Ovary (tissue), 9 donors: Measurements from ENCODE around the gene EEFSEC. TPM values are rescaled to one million over a fixed set of nuclear protein-coding genes. Genes with fewer than 3 reads are reported as not detected.

Source experiments
- DNase-seq, 5 donors: peaks; one replicate each; pipeline ENCODE4 v3.0.0-alpha.2; 2019 to 2020
- H3K27ac ChIP-seq, 2 donors: fragments of 200-600 bp; one replicate each; pipeline versions ENCODE4 v1.5.1 to v1.8.0; 2019 to 2022
- H3K27me3 ChIP-seq: fragments of 200-600 bp; one replicate; pipeline ENCODE4 v1.8.0; 2022
- H3K36me3 ChIP-seq: fragments of 200-600 bp; sonication (generic); one replicate; pipeline ENCODE4 v1.5.1; 2019
- H3K4me1 ChIP-seq: one replicate; pipeline ENCODE4 v1.8.1; 2013; ENCODE audit warnings: mild to moderate bottlenecking, moderate library complexity; ENCODE audit not compliant: insufficient read depth
- H3K4me3 ChIP-seq: fragments of 200-600 bp; sonication (generic); one replicate; pipeline ENCODE4 v1.5.1; 2017
- H3K9me3 ChIP-seq, 2 donors: fragments of 200-600 bp in 1 of 2; sonication (generic) in 1 of 2; one replicate each; pipeline versions ENCODE4 v1.5.1 to v1.8.1; 2013 to 2019; ENCODE audit warnings: mild to moderate bottlenecking in 1 of 2, moderate library complexity in 1 of 2
- CTCF ChIP-seq, 3 donors: fragments of 450-650 bp in 2 of 3; fragments of 200-600 bp in 1 of 3; IDR thresholded peaks; one replicate each; pipeline versions ENCODE4 v1.5.1 to v1.8.0; 2016 to 2022; ENCODE audit warnings: antibody characterized with exemption in 3 of 3, mild to moderate bottlenecking in 1 of 3
- EP300 ChIP-seq: sonication (generic); formaldehyde crosslinking; IDR thresholded peaks from one replicate; pipeline ENCODE4 v1.6.1; 2017; ENCODE audit warnings: antibody characterized with exemption
- POLR2A ChIP-seq: fragments of 450-650 bp; IDR thresholded peaks from one replicate; pipeline ENCODE4 v1.6.1; 2017; ENCODE audit warnings: antibody characterized with exemption, mild to moderate bottlenecking, moderate library complexity
- WGBS, 3 donors: extraction: QIAGEN DNeasy Blood & Tissue Kit in 1 of 3; methylation state at CpG; one replicate each; pipeline versions ENCODE4 v1.1.5 to v1.1.7; 2013 to 2017; 5-methylcytosine and 5-hydroxymethylcytosine counted together
- intact Hi-C, 4 donors: fragments of 100-400 bp; cut with DNase I; formaldehyde crosslinking; loops; one replicate each; pipeline versions ENCODE4 v1.11.0 to v1.15.1; 2022 to 2023
- polyA plus RNA-seq, 2 donors: library from polyadenylated mRNA; stranded (reverse); fragments of 200-250 nt in 1 of 2; fragments of 350-450 nt in 1 of 2; fragmentation: Illumina TruSeq in 1 of 2; extraction: RNeasy Lipid Tissue Mini Kit (QIAGEN cat#74804) in 1 of 2; gene quantifications; one replicate each; pipeline ENCODE4 v1.2.3, GENCODE V29; 2013 to 2014
- total RNA-seq, 7 donors: library from RNA; depleted of rRNA in 2 of 7; stranded (reverse); fragments of >200 nt in 2 of 7; fragmentation: NEBNext Ultra II Directional in 3 of 7; extraction: Animal tissue kit (Norgen Biotek cat#: 25700) in 3 of 7; gene quantifications; one replicate each; pipeline versions ENCODE4 v1.1.0 to v1.2.4, GENCODE V29; 2016 to 2023
- donor health status: DM: no; HTN: no; CAD: no; lungs with moderate emphysema.
- donor health status: DM: no; HTN: no; CAD: no.
- donor health status: Bipolar disorder and iron deficiency.
- donor health status: DM: yes; HTN: yes; CAD: no.
- donor health status: DM: no; HTN: no; CAD: no.
- donor health status: DM: yes; HTN: yes; CAD: no.

The EEFSEC gene
- total and polyA plus RNA-seq, 9 donors, result 6.8 to 21.0 (median 15.4) TPM

DNA sequence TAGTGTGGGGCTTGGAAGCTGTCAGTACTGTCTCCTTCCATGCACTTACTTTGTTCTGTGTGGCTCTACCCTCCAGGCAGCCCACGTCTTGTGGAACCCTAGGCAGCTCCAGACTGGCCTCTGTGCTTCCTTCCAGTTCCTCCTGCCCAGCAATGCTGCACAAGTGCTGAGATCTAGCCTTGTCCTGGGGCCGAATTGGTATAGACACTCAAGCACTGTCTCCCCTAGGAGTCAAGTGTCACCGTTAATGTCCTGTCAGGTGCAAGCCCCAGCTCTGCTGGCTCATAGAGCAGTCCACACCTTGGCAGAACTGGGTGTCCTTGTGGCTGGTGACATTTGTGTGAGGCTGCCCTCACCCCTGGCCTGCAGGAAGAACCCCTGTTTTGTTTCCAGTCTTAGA lies 130.1 kb downstream of the EEFSEC start:
- no peak overlapping the region for H3K4me3 ChIP-seq
- peak in 1 of 5 donors; percentile 20 for DNase-seq
- no peak for TF ChIP-seq CTCF (IDR thresholded peaks at IDR 0.05)
- no peak for TF ChIP-seq EP300
- TF ChIP-seq POLR2A, result no peak
- intact Hi-C loops, result no loop called here
- H3K4me1 ChIP-seq, result peaks cover 27% of the 10 kb centered on the region
- no peaks in the 10 kb centered on the region for H3K36me3 ChIP-seq
- H3K9me3 ChIP-seq, result no peaks in the 10 kb centered on the region
- no peaks in the 10 kb centered on the region for H3K27me3 ChIP-seq
- H3K27ac ChIP-seq, result peak overlapping the region in 1 of 2 donors; percentile 68
- WGBS, 3 donors, result 94 to 98% (median 98%) methylated on average over 3 of the region's 3 CpGs

DNA sequence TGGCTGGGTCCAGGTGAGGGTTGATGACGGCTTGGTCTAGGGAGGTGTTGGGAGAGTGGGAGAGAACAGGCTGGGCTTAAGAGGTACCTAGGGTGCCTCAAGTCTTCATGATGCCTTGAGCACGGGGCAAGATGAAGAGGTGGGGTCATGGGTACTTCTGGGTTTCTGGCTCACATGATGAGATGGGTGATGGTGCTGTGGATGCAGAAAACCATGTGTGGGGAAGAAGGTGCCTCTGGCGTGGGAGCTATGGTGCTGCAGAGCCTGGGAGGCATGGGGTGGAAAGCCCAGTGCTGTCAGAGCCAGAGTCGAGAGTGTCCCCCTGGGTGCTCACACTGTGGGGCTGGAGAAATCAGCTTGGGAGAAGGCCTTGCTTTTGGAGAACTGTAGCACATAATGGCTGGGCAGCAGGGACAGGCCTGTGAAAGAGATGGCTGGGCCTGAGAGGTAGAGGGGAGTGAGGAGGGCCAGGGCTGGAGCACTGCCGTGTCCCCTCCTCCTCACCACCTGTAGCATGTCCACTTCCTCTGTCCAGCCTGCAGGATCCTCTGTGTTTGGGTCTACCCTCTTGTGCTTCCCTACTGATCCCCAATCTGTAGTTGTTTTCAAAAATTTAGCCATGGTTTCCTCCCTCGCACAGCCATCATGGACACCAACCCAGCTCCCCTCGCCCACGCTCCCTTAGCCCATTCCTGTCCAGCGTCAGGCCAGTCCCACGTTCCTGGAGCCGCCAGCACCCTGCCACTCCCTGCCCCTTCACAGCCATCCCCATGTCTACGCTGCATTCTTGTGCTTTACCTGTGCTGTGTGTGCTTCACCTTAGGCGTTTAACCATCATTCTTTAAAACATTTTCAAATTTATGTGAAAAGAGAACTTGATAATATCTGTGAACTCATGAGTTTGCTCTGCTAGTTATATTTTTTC lies 132.0 kb downstream of the EEFSEC start:
- Histone ChIP-seq H3K27ac (no peak overlapping the region), H3K27me3 (no peaks in the 10 kb centered on the region), H3K4me3 (no peak overlapping the region), H3K36me3 (no peaks in the 10 kb centered on the region), H3K4me1 (peaks cover 22% of the 10 kb centered on the region), H3K9me3 (no peaks in the 10 kb centered on the region)
- peak in 1 of 5 donors; percentile 19 for DNase-seq
- WGBS, 3 donors, result 90 to 93% (median 90%) methylated on average over 13 of the region's 13 CpGs
- TF ChIP-seq EP300, result no peak
- TF ChIP-seq CTCF (IDR thresholded peaks at IDR 0.05), result no peak
- no peak for TF ChIP-seq POLR2A
- intact Hi-C loops, result no loop called here

DNA sequence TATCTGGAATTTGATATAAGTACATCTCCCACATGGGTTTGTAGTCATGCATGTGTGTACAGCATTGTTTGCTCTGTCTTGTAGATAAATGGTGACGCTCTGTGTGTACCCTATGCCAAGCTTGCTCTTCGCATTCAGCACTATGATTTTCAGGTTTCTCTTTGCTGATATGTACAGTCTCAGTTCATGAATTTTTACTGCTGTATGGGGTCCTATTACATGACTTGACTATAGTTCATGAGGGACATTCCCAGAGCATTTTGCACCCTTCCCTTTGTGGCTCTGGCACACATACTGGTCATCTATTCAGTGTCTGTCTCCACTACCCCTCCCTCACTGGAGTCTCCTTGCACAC lies 132.7 kb downstream of the EEFSEC start:
- H3K9me3 ChIP-seq, result no peaks in the 10 kb centered on the region
- no peaks in the 10 kb centered on the region for H3K36me3 ChIP-seq
- H3K4me1 ChIP-seq, result peaks cover 17% of the 10 kb centered on the region
- no peak overlapping the region for H3K27ac ChIP-seq
- DNase-seq, result no peak
- H3K27me3 ChIP-seq, result no peaks in the 10 kb centered on the region
- intact Hi-C loops, result no loop called here
- TF ChIP-seq POLR2A (no peak), EP300 (no peak), CTCF (IDR thresholded peaks at IDR 0.05) (no peak)
- 82 to 91% (median 83%) methylated on average over 2 of the region's 2 CpGs for WGBS, 3 donors
- no peak overlapping the region for H3K4me3 ChIP-seq

- Histone ChIP-seq H3K4me3 (no peak overlapping the region), H3K27ac (no peak overlapping the region), H3K4me1 (peaks cover 10% of the 10 kb centered on the region), H3K9me3 (no peaks in the 10 kb centered on the region), H3K27me3 (no peaks in the 10 kb centered on the region), H3K36me3 (no peaks in the 10 kb centered on the region)
- intact Hi-C loops, result no loop called here
- TF ChIP-seq CTCF (IDR thresholded peaks at IDR 0.05) (no peak), EP300 (no peak), POLR2A (no peak)
- DNase-seq, result no peak
Measured at GRCh38 chr3:128286691-128287090, 133.4 kb downstream of the EEFSEC start.
